ENCODE data around the gene IRF1.
"Not testable (repeated sequence)": the region's sequence is repeated elsewhere in the genome, so short reads cannot be mapped to it uniquely, and the experiment has no call there.

IRF1 gene, protein sequence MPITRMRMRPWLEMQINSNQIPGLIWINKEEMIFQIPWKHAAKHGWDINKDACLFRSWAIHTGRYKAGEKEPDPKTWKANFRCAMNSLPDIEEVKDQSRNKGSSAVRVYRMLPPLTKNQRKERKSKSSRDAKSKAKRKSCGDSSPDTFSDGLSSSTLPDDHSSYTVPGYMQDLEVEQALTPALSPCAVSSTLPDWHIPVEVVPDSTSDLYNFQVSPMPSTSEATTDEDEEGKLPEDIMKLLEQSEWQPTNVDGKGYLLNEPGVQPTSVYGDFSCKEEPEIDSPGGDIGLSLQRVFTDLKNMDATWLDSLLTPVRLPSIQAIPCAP

DNA sequence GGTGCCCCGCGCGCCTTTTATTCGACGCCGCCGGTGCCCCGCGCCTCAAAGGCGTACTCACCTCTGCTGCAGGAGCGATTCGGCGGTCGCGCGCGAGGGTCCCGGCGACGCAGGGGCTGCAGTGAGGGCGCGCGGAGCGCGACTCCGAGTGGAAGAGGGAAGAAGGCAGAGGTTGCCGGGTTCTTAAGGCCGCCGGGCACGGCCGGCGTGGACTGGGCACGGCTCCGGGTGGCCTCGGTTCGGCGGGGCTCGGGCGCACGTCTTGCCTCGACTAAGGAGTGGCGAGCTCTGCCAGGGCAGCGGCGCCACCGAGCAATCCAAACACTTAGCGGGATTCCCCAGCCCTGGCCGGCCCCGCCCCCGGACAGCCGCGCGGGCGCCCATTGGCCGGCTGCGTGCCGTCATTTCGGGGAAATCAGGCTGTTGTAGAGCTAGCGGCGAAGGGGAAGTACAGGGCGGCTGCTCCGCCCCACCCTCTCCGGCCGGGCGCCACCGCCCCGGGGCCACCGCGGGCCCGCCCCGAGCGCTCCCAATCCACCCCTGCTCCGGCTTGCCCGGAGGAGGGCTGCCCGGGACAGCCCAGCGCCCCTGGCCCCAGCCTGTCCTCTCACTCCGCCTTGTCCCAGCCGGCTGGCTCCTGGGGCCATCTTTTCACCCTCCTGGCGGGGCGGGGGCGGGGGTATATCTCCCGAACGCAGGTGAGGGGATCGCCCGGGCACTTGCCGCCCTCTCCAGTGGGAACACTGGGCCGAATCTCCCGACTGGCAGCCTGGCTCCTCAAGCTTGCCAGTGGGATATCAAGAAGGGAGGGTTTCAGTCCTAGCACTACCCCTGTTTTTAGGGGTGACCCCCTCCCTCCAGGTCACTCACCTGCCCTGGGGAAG lies at the start of gene IRF1:
Gene IRF1 (minus strand): TSS at position 290 of the 884 bp plus-strand sequence. CDS start 1,295 bp downstream, outside the sequence.
- DNase-seq (ENCODE audit: low read depth), result peak; percentile 99

DNA sequence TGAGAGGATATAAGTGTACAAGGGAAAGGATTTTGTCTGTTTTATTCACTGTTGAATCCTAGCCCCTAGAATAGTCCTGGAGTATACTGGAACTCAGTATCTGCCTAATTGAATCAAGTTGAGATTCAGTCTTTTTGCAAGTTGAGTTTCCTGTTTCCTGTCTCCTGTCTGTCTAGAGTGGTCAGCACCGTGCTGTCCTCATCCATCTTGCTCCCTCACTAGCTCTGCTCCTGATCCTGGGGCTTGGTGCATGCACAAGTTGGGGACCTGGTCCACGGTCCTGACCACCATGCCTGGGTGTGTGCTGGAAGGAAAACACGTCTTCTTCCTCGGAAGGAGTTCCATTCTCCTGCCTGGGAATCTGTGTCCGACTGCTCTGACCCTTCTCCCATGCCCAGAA lies 49.6 kb upstream of the IRF1 start:
- DNase-seq (ENCODE audit: low read depth), result no peak

- DNase-seq (ENCODE audit: low read depth), result no peak
Observed at GRCh38 chr5:132539716-132540115, 49.1 kb upstream of the IRF1 start.

GRCh38 chr5:132530946-132531345 lies 40.4 kb upstream of the IRF1 start:
- no peak for DNase-seq (ENCODE audit: low read depth)

- no peak for DNase-seq (ENCODE audit: low read depth)
Observed at GRCh38 chr5:132528866-132529634, 38.5 kb upstream of the IRF1 start.

- no peak for DNase-seq (ENCODE audit: low read depth)
Observed at GRCh38 chr5:132528021-132528420, 37.4 kb upstream of the IRF1 start.

- DNase-seq (ENCODE audit: low read depth), result no peak
Observed at GRCh38 chr5:132526974-132527564, 36.5 kb upstream of the IRF1 start.

DNA sequence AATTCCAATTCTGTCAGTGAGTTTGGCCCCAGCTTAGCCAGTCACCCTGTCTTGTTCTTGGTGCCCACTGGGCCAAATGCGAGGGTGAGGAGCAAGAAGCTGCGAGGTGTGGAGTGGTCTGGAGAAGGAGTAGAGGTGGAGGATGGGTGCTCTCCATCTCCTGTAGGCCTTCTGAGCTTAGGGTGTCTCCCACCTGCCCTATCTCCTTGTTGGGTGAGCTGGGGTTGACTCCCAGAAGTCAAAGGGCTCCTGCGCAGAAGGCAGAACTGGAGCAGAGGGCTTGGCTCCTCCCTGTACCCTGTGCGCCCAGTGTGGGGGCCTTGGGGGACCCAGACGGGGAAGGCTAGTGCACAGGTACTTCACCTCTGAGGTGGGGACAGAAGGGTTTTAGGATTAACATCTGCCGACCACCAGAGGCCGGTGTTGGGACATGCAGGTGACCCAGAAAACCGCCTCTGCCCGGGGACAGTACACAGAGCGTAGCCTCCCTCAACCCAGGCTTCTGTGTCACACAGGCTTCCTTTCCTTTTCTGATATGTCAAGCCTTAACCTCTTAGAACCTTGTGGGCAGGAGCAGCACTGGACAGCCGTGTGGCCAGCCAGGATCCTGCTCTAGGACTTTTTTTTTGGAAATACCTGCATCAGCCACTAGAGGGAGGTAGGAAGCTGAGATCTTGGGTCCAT lies 35.9 kb upstream of the IRF1 start:
- peak; percentile 19 for DNase-seq (ENCODE audit: low read depth)

DNA sequence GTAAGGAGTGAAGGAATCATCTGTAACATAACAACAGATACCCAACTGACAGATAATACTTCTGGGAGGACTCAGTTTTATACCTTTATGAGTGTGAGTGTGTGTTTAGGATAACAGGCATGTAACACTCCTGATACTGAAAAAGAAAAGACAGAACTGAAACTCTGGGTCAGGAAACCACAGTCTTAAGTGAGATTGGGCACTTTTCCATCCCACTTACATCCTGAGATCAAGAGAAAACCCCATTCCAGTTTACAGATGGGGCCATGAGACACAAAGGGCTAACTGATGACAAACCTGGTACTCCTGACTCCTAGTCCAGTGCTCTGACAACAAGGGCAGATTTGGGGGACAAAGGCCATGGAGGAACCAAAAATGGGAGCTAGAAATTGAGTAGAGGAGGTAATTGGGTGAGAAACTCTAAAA lies 34.7 kb upstream of the IRF1 start:
- no peak for DNase-seq (ENCODE audit: low read depth)

- DNase-seq (ENCODE audit: low read depth), result not testable (repeated sequence)
Observed at GRCh38 chr5:132524877-132525276, 34.3 kb upstream of the IRF1 start.

DNA sequence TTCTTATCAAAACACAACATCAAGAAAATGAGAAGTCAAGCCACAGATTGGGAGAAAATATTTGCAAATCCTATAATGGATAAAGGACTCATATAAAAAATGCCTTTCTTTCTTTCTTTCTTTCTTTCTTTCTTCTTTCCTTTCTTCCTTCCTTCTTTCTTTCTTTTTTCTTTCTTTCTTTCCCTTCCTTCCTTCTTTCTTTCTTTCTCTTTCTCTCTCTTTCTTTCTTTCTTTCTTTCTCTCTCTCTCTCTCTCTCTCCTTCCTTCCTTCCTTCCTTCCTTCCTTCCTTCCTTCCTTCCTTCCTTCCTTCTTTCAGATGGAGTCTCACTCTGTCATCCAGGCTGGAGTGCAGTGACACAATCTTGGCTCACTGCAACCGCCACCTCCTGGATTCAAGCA lies 31.5 kb upstream of the IRF1 start:
- DNase-seq (ENCODE audit: low read depth), result not testable (repeated sequence)

DNA sequence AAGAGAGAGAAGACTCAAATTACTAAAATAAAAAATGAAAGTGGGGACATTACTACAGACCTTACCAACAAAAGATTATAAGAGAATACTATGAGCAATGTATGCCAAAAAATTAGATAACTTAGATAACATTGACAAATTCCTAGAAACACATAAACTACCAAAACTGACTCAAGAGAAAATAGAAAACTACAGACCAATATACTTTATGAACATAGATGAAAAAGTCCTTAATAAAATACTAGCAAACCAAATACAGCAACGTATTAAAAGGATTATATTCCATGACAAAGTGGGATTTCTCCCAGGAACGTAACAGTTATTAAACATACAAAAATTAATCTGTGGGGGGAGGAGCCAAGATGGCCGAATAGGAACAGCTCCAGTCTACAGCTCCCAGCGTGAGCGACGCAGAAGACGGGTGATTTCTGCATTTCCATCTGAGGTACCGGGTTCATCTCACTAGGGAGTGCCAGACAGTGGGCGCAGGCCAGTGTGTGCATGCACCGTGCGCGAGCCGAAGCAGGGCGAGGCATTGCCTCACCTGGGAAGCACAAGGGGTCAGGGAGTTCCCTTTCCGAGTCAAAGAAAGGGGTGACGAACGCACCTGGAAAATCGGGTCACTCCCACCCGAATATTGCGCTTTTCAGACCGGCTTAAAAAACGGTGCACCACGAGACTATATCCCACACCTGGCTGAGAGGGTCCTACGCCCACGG lies 23.2 kb upstream of the IRF1 start:
- not testable (repeated sequence) for DNase-seq (ENCODE audit: low read depth)

DNA sequence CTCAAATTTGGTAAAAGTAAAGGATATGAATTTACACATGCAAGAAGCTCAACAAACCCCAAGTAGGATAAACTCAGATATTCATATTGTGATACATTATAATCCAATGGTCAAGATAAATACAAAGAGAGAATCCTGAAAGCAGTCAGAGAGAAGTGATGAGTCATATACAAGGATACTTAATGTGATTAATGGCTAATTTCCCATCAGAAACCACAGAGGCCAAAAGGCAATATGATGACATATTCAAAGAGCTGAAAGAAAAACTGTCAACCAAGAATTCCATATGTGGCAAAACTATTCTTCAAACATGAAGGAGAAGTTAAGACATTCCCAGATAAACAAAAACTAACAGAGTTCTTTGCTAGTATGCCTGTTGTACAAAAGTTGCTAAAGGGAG lies 19.5 kb upstream of the IRF1 start:
- no peak for DNase-seq (ENCODE audit: low read depth)

- DNase-seq (ENCODE audit: low read depth), result no peak
Observed at GRCh38 chr5:132506094-132506692, 15.6 kb upstream of the IRF1 start.

GRCh38 chr5:132505641-132506040 lies 15.1 kb upstream of the IRF1 start:
- DNase-seq (ENCODE audit: low read depth), result no peak

GRCh38 chr5:132504746-132505145 lies 14.2 kb upstream of the IRF1 start:
- no peak for DNase-seq (ENCODE audit: low read depth)

DNA sequence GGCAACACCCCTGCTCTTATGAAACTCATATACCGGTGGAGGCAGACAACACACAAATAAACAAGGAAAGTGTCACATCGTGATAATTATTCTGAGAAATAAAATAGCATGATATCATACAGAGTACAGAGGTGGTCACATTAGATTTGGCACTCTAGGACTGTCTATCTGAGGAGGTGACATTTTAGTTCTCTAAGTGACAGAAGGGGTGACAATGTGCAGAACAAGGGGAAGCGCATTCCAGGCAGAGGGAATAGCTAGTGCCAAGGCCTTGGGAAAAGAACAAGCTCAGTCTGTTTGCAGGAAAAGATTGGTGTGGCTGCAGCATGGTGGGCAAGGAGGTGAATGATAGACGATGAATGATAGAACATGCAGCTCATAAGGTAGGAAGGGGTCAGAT lies 12.7 kb upstream of the IRF1 start:
- no peak for DNase-seq (ENCODE audit: low read depth)

- DNase-seq (ENCODE audit: low read depth), result no peak
Observed at GRCh38 chr5:132501961-132502931, 11.7 kb upstream of the IRF1 start.

DNA sequence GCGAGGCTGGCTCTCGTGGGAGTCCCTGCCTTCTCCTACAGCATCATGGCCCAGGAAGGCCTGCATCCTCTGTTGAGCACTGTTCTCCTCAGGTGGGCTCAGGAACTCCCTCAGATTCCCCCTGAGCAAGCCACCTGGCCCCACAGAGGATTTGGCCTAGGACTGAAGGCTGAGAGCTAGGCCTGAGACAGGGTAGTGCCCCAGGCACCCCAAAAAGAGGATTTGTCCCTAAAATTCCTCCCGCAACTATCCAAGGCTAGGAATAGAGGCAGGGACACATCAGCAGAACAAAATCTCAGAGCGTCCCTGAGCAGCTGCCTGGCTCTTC lies 11.0 kb upstream of the IRF1 start:
- DNase-seq (ENCODE audit: low read depth), result no peak
